PFSK-1 (cell line): ENCODE measurements around the gene SUN5.

Experiments used
- FOXP2 ChIP-seq: optimal IDR thresholded peaks from 2 replicates; pipeline ENCODE3; 2011; ENCODE audit warnings: borderline replicate concordance, control low read depth, inconsistent platforms; ENCODE audit not compliant: insufficient read depth; ENCODE audit errors: extremely low read length, extremely low read depth
- POLR2AphosphoS5 ChIP-seq: IDR thresholded peaks from 2 replicates; pipeline ENCODE4 v1.6.1; 2012; ENCODE audit warnings: low read depth, mild to moderate bottlenecking, control low read depth, low read length, moderate library complexity
- SIN3A ChIP-seq: IDR thresholded peaks from 2 replicates; pipeline ENCODE4 v1.6.1; 2012; ENCODE audit warnings: mild to moderate bottlenecking, low read length, moderate library complexity, borderline replicate concordance; ENCODE audit not compliant: insufficient read depth
- TAF1 ChIP-seq: IDR thresholded peaks from 2 replicates; pipeline ENCODE4 v1.6.1; 2012; ENCODE audit warnings: low read length, control low read depth, borderline replicate concordance; ENCODE audit not compliant: insufficient read depth
- TF ChIP-seq, protein P1 (sequence below), 2 experiments: IDR thresholded peaks; 2 replicates each; pipeline versions ENCODE4 v1.6.1 to v1.8.0; 2011 to 2012; ENCODE audit warnings: low read depth in 2 of 2, low read length in 2 of 2, control low read depth in 1 of 2, inconsistent platforms in 1 of 2, mild to moderate bottlenecking in 1 of 2, moderate library complexity in 1 of 2; ENCODE audit not compliant: insufficient read depth in 1 of 2

The SUN5 gene

DNA sequence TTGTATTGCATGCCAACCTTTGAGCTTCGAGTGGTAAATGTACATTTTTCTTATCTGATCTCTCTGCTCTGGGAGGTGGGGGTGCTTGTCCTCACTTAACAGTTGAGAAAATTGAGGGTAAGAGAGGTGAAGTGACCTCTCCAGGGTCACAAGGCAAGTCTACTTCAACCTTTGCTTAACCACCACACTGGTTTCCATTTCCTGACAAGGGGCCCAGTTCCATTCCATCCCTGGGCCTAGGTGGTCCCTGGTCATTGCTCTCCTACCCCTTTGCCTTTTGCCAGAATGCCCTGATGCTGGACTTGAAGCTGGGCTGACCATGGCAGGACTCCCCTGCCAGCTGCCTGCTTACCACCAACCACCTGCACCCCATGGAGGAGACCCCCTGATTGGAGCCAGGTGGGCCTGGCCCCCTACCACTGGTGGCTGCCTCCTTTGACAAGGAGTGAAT, 39.5 kb upstream of the SUN5 start:
- TF ChIP-seq, protein P1, sequence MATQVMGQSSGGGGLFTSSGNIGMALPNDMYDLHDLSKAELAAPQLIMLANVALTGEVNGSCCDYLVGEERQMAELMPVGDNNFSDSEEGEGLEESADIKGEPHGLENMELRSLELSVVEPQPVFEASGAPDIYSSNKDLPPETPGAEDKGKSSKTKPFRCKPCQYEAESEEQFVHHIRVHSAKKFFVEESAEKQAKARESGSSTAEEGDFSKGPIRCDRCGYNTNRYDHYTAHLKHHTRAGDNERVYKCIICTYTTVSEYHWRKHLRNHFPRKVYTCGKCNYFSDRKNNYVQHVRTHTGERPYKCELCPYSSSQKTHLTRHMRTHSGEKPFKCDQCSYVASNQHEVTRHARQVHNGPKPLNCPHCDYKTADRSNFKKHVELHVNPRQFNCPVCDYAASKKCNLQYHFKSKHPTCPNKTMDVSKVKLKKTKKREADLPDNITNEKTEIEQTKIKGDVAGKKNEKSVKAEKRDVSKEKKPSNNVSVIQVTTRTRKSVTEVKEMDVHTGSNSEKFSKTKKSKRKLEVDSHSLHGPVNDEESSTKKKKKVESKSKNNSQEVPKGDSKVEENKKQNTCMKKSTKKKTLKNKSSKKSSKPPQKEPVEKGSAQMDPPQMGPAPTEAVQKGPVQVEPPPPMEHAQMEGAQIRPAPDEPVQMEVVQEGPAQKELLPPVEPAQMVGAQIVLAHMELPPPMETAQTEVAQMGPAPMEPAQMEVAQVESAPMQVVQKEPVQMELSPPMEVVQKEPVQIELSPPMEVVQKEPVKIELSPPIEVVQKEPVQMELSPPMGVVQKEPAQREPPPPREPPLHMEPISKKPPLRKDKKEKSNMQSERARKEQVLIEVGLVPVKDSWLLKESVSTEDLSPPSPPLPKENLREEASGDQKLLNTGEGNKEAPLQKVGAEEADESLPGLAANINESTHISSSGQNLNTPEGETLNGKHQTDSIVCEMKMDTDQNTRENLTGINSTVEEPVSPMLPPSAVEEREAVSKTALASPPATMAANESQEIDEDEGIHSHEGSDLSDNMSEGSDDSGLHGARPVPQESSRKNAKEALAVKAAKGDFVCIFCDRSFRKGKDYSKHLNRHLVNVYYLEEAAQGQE (IDR thresholded peaks at IDR 0.05; ENCODE audit: insufficient read depth in 1 of 2, low read depth in 2 of 2, low read length in 2 of 2): no peak
- TF ChIP-seq FOXP2: no peak
- no peak for TF ChIP-seq TAF1
- TF ChIP-seq POLR2AphosphoS5: no peak
- no peak for TF ChIP-seq SIN3A

DNA sequence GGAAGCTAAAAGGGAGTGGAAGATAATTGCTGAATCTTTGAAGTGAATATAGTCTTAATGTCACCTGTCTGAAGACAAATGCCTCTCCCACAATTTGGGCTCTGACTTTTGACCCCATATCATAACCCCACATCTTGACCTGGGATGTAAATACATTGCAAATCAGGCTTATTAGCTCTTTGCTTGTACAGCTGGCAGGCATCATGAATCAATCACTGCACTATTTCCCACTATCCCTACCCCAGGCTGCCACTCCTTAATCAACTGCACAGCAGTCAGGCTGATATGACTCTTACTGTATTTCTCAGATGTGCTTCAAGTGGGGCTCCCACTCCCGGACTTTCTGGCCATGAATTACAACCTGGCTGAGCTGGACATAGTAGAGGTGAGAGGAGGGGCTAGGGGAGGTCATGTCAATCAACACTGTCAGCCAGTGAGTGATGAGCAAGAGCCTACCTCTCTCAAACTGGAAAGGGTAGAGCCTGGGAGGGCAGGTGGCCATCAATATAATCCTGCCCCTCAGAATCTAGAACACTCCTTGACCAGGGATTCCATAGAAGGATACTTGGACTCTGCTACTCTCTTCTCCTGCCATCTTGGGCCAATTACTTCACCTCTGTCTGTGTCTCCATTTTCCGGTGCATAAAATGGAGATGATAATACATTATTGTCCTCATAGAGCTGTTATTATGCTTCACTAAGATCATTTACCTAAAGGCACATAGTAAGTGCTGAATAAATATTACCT, 38.9 kb upstream of the SUN5 start:
- TF ChIP-seq POLR2AphosphoS5 (no peak), FOXP2 (no peak), SIN3A (no peak), TAF1 (no peak)
- TF ChIP-seq, protein P1 (IDR thresholded peaks at IDR 0.05; ENCODE audit: insufficient read depth in 1 of 2, low read depth in 2 of 2, low read length in 2 of 2): no peak

DNA sequence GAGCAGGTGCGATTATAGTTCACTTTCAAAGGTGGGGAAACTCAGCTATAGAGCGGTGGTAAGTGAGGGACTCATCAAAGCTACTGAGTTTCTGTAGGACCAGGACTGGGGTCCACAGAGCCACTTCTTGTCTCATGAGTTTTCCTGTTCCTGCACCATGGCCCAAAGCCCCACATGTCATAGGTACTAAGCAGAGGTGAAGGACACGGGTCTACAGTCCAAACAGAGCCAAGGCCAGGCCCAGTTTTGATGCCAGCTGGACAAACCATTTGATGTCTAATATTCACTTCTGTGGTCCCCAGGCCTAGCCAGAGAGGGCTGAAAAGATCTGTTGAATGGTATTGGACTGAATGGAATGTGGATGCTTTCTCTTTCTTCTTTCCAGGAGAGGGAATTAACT, 38.2 kb upstream of the SUN5 start:
- TF ChIP-seq FOXP2 (no peak), POLR2AphosphoS5 (no peak), TAF1 (no peak), SIN3A (no peak)
- TF ChIP-seq, protein P1 (IDR thresholded peaks at IDR 0.05; ENCODE audit: insufficient read depth in 1 of 2, low read depth in 2 of 2, low read length in 2 of 2): no peak

DNA sequence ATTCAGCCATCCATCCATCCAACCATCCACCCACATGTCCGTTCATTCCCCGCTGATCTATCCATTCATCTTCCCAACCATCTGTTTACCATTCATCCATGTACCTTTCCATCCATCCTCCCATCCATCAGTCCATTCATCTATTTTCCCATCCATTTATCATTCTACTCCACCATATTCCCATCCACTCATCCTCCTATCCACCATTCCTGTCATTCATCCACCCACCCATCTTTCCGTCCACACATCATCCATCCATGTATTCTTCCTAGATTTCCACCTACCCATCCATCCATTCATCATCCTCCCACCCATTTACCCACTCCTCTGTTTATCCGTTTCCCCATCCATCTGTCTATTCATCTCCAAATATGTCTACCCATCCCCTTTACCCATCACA, 34.0 kb upstream of the SUN5 start:
- TF ChIP-seq FOXP2 (no peak), POLR2AphosphoS5 (no peak), SIN3A (no peak), TAF1 (no peak)
- TF ChIP-seq, protein P1 (IDR thresholded peaks at IDR 0.05; ENCODE audit: insufficient read depth in 1 of 2, low read depth in 2 of 2, low read length in 2 of 2): no peak

DNA sequence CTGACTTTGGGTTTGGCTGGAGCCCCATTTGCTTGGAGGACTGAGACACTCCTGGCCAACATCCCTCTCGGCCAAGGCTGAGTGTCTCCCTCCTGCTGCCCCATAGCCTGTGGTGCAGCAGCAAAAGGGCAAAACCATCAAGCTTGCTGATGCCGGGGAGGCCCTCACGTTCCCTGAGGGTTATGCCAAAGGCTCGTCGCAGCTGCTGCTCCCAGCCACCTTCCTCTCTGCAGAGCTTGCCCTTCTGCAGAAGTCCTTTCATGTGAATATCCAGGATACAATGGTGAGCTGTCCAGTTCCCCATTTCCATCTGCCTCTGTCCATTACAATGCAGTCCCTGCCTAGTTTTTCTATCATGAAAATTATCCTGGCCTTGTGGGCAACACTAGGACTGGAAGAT, 33.2 kb upstream of the SUN5 start:
- TF ChIP-seq TAF1: no peak
